Activated T-cell treated with anti-CD3 and anti-CD28 coated beads, Interleukin-2, amount 50 U/mL, for 72 hours (primary cell): ENCODE measurements around the gene ABI3BP. TPM values are rescaled to one million over a fixed set of nuclear protein-coding genes. Genes with fewer than 3 reads are reported as not detected.

Source experiments
- ATAC-seq, 2 donors: fragments of 150-1000 bp; cut with Tn5 transposase; replicated peaks in 1 of 2; 2 replicates each; pipeline ENCODE4 v1.10.0; 2021; ENCODE audit warnings: moderate library complexity in 2 of 2, mild to moderate bottlenecking in 1 of 2
- DNase-seq, 2 donors: peaks; one replicate each; pipeline ENCODE4 v3.0.0; 2021 to 2022; ENCODE audit warnings: mixed read lengths in 1 of 2
- H3K27ac Mint-ChIP-seq: one replicate; pipeline ENCODE4 v1.8.0; 2022; ENCODE audit warnings: mild to moderate bottlenecking, moderate library complexity, mixed read lengths
- H3K27me3 Mint-ChIP-seq: one replicate; pipeline ENCODE4 v1.8.0; 2022; ENCODE audit warnings: low read depth, mixed read lengths
- H3K36me3 Mint-ChIP-seq, 2 donors: one replicate each; pipeline ENCODE4 v1.8.0; 2022; ENCODE audit warnings: mixed read lengths in 2 of 2, mild to moderate bottlenecking in 1 of 2; ENCODE audit not compliant: insufficient read depth in 2 of 2
- H3K4me1 Mint-ChIP-seq: one replicate; pipeline ENCODE4 v1.8.0; 2022; ENCODE audit warnings: low read depth, mixed read lengths
- H3K4me3 Mint-ChIP-seq, 2 donors: one replicate each; pipeline ENCODE4 v1.8.0; 2022; ENCODE audit warnings: mild to moderate bottlenecking in 2 of 2, mixed read lengths in 2 of 2, moderate library complexity in 2 of 2
- H3K9me3 Mint-ChIP-seq, 2 donors: one replicate each; pipeline ENCODE4 v1.8.0; 2022; ENCODE audit warnings: mixed read lengths in 2 of 2
- total RNA-seq, 2 donors: library from RNA; stranded (reverse); gene quantifications; one replicate each; pipeline ENCODE4 v1.2.3, GENCODE V29; 2022

The ABI3BP gene
- total RNA-seq, 2 donors from 2014 or later, result not detected

DNA sequence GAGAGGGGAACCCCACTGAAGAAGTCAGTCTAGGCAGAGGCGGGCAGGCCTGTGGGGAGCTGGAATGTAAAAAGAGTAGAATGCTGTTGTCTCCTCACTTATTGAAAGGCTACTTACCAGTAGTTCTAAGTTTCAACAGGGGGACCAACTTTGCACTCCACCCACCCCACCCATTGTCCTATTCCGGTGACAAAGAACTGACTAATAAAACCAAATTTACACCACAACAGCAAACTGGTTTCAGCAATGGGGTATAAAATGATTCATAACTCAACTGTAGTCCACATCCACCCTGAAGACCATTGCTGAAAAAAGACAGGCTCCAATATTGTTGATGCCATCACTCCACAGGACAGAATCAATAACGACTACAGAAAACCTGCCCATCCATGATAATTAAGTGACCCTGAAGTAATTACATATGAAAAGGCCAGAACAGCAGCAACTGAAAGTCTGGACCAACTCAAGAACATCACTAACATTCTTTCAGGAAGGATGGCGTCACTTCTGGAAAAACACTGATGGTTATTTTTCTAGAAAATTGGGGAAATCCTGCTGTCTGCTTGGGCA lies 80.2 kb downstream of the ABI3BP start:
- Mint-ChIP-seq H3K27ac (no peak overlapping the region), H3K4me1 (no peaks in the 10 kb centered on the region), H3K9me3 (no peaks in the 10 kb centered on the region), H3K36me3 (no peaks in the 10 kb centered on the region), H3K4me3 (no peak overlapping the region), H3K27me3 (peaks cover 24% of the 10 kb centered on the region)
- no peak for ATAC-seq
- no peak for DNase-seq

GRCh38 chr3:100912571-100912970 lies 80.7 kb downstream of the ABI3BP start:
- no peak for DNase-seq
- Mint-ChIP-seq H3K9me3 (no peaks in the 10 kb centered on the region), H3K4me1 (no peaks in the 10 kb centered on the region)

DNA sequence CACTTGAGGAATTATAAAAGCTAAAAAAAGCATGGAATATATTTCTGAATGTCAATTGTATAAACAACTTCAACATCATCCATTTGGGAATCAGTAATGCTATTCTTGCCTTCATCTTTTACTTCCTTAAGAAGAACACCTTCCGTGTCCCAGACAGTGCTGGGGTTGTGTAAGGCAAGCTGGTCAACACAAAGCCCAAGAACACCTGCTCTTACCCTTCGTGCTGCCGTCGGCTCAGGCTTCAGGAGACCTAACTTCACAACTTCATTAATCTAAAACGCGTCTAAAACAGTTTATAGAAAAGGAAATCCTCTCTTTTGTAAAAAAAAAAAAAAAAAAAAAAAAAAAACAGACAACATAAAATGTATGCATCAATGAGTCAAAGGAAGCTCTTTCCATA lies 81.3 kb downstream of the ABI3BP start:
- Mint-ChIP-seq H3K9me3 (no peaks in the 10 kb centered on the region), H3K36me3 (no peaks in the 10 kb centered on the region), H3K4me3 (no peak overlapping the region), H3K27me3 (peaks cover 24% of the 10 kb centered on the region), H3K27ac (no peak overlapping the region), H3K4me1 (no peaks in the 10 kb centered on the region)
- DNase-seq (no peak), ATAC-seq (no peak)

More at GRCh38 chr3:100912571-100912970, 80.7 kb downstream of the ABI3BP start:
- Mint-ChIP-seq H3K4me3 (no peak overlapping the region), H3K27me3 (peaks cover 24% of the 10 kb centered on the region), H3K36me3 (no peaks in the 10 kb centered on the region), H3K27ac (no peak overlapping the region)
- no peak for ATAC-seq

GRCh38 chr3:100910986-100911385 lies 82.2 kb downstream of the ABI3BP start:
- H3K4me3 Mint-ChIP-seq, result no peak overlapping the region
- no peak for ATAC-seq
- no peak for DNase-seq
- no peaks in the 10 kb centered on the region for H3K9me3 Mint-ChIP-seq
- H3K27me3 Mint-ChIP-seq, result peaks cover 22% of the 10 kb centered on the region
- no peaks in the 10 kb centered on the region for H3K4me1 Mint-ChIP-seq
- H3K36me3 Mint-ChIP-seq, result no peaks in the 10 kb centered on the region
- H3K27ac Mint-ChIP-seq, result no peak overlapping the region

GRCh38 chr3:100902572-100902971 lies 90.6 kb downstream of the ABI3BP start:
- no peaks in the 10 kb centered on the region for H3K27me3 Mint-ChIP-seq
- no peaks in the 10 kb centered on the region for H3K36me3 Mint-ChIP-seq
- no peak overlapping the region for H3K27ac Mint-ChIP-seq
- ATAC-seq (no peak), DNase-seq (no peak)
- H3K9me3 Mint-ChIP-seq, result no peaks in the 10 kb centered on the region
- no peak overlapping the region for H3K4me3 Mint-ChIP-seq
- no peaks in the 10 kb centered on the region for H3K4me1 Mint-ChIP-seq

GRCh38 chr3:100900671-100901335 lies 92.4 kb downstream of the ABI3BP start:
- no peak for ATAC-seq
- no peak overlapping the region for H3K4me3 Mint-ChIP-seq

GRCh38 chr3:100899440-100900091 lies 93.7 kb downstream of the ABI3BP start:
- Mint-ChIP-seq H3K9me3 (no peaks in the 10 kb centered on the region), H3K4me3 (no peak overlapping the region), H3K36me3 (no peaks in the 10 kb centered on the region), H3K4me1 (no peaks in the 10 kb centered on the region), H3K27me3 (no peaks in the 10 kb centered on the region), H3K27ac (no peak overlapping the region)
- no peak for DNase-seq
- ATAC-seq, result no peak

More at GRCh38 chr3:100900671-100901335, 92.4 kb downstream of the ABI3BP start:
- Mint-ChIP-seq H3K27ac (no peak overlapping the region), H3K36me3 (no peaks in the 10 kb centered on the region), H3K4me1 (no peaks in the 10 kb centered on the region), H3K9me3 (no peaks in the 10 kb centered on the region), H3K27me3 (no peaks in the 10 kb centered on the region)
- no peak for DNase-seq

DNA sequence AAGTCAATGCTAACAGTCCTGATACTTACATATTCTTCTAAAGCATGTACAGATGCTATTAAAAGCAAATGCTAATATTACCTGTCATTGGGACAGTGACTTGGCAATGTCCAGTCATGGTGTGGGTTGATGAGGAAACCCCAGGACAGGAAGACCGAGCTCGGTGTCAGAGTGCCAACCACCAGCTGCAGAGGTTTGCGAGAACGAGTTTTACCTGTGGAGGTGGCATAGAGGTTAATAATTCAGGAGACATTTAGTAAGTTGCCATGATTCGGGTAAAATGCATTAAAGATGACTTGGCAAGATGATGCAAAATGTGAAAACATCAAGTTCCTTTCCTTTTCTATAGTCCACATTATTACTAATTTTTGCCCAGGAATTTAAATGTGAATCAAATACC lies 94.5 kb downstream of the ABI3BP start:
- ATAC-seq (no peak), DNase-seq (no peak)
- H3K9me3 Mint-ChIP-seq, result no peaks in the 10 kb centered on the region
- H3K36me3 Mint-ChIP-seq, result no peaks in the 10 kb centered on the region
- no peak overlapping the region for H3K4me3 Mint-ChIP-seq
- no peak overlapping the region for H3K27ac Mint-ChIP-seq
- no peaks in the 10 kb centered on the region for H3K4me1 Mint-ChIP-seq
- H3K27me3 Mint-ChIP-seq, result peaks cover 6% of the 10 kb centered on the region

GRCh38 chr3:100896994-100897393 lies 96.2 kb downstream of the ABI3BP start:
- no peak overlapping the region for H3K4me3 Mint-ChIP-seq
- H3K36me3 Mint-ChIP-seq, result no peaks in the 10 kb centered on the region
- H3K9me3 Mint-ChIP-seq, result no peaks in the 10 kb centered on the region
- DNase-seq, result no peak
- H3K4me1 Mint-ChIP-seq, result no peaks in the 10 kb centered on the region
- H3K27me3 Mint-ChIP-seq, result peaks cover 20% of the 10 kb centered on the region
- no peak overlapping the region for H3K27ac Mint-ChIP-seq
- no peak for ATAC-seq

DNA sequence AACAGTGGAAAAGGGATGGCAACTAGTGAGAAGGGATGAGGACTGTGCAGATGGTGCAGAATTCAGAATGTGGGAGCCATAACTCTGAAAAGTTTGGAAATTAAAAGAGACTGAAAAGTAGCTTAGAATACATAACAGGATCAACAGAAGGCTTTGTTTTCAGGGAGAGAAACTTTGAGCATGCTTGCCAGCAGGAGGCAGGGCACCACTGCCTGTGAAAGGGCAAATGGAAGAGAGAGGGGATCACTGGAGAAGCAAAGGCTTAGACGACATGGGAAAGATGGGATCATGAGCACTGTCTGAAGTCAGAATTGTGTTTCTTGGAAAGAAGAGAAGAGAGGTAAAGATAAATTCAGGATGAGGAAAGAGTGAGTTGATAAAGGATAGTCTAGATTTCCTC lies 99.6 kb downstream of the ABI3BP start:
- Mint-ChIP-seq H3K36me3 (no peaks in the 10 kb centered on the region), H3K9me3 (no peaks in the 10 kb centered on the region), H3K4me3 (no peak overlapping the region), H3K4me1 (peaks cover 5% of the 10 kb centered on the region), H3K27ac (no peak overlapping the region), H3K27me3 (peaks cover 31% of the 10 kb centered on the region)
- DNase-seq (no peak), ATAC-seq (no peak)

DNA sequence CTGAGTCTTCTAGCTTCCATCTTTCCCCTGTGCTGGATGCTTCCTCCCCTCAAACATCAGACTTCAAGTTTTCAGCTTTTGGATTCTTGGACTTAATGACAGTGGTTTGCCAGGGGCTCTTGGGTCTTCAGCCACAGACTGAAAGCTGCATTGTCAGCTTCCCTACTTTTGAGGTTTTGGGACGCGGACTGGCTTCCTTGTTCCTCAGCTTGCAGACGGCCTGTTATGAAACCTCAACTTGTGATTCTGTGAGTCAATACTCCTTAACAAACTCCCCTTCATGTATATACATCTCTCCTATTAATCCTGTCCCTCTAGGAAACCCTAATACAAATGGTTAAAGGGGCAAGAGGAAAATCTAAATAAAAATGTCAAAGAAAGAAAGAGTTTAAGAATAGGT lies 100.1 kb downstream of the ABI3BP start:
- peaks cover 31% of the 10 kb centered on the region for H3K27me3 Mint-ChIP-seq
- H3K4me3 Mint-ChIP-seq, result no peak overlapping the region
- no peaks in the 10 kb centered on the region for H3K36me3 Mint-ChIP-seq
- H3K27ac Mint-ChIP-seq, result no peak overlapping the region
- ATAC-seq (no peak), DNase-seq (no peak)
- H3K4me1 Mint-ChIP-seq, result peaks cover 5% of the 10 kb centered on the region
- no peaks in the 10 kb centered on the region for H3K9me3 Mint-ChIP-seq

- H3K9me3 Mint-ChIP-seq, result no peaks in the 10 kb centered on the region
- H3K4me3 Mint-ChIP-seq, result no peak overlapping the region
- no peaks in the 10 kb centered on the region for H3K36me3 Mint-ChIP-seq
- peaks cover 5% of the 10 kb centered on the region for H3K4me1 Mint-ChIP-seq
- no peak overlapping the region for H3K27ac Mint-ChIP-seq
- ATAC-seq (peak in 1 of 2 donors; percentile 26), DNase-seq (no peak)
- H3K27me3 Mint-ChIP-seq, result peaks cover 31% of the 10 kb centered on the region
These were observed 101.4 kb downstream of the ABI3BP start for GRCh38 chr3:100891827-100892226.

DNA sequence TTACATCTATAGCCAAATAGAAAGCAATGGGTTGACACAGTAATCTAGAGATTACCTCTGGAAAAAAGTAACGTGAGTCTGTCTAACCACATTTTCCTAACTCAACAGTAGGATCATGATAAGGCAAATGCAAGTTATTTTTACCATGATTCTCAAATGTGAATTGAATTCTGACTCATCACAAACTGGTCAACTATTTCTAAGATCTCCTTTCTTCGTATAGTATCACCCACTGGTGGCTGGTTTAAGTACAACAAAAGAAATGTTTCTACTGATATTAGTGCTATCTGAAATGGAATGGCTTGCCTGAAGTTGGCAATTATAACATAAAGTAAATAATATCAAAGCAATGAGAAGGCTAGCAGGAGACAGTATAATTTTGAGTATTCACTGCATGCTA lies 102.2 kb downstream of the ABI3BP start:
- H3K27ac Mint-ChIP-seq, result peak overlapping the region; percentile 73
- peaks cover 31% of the 10 kb centered on the region for H3K27me3 Mint-ChIP-seq
- ATAC-seq, result peak in 1 of 2 donors; percentile 61

More for the DNA sequence above, 102.2 kb downstream of the ABI3BP start:
- H3K9me3 Mint-ChIP-seq, result no peaks in the 10 kb centered on the region
- no peak for DNase-seq
- no peak overlapping the region for H3K4me3 Mint-ChIP-seq
- H3K36me3 Mint-ChIP-seq, result no peaks in the 10 kb centered on the region
- H3K4me1 Mint-ChIP-seq, result peaks cover 5% of the 10 kb centered on the region
